ENCODE data around the gene EDIL3.
A peak's percentile ranks its signal among the peaks of the same experiment; 100 is the strongest.

Gene EDIL3

GRCh38 chr5:84285641-84286637 lies 98.7 kb downstream of the EDIL3 start:
- peaks cover 32% of the 10 kb centered on the region for H3K4me1 ChIP-seq (ENCODE audit: control insufficient read depth, insufficient read depth, low read length, unreplicated experiment)

GRCh38 chr5:84281383-84281782 lies 103.3 kb downstream of the EDIL3 start:
- Histone ChIP-seq H2AFZ (ENCODE audit: low read length, unreplicated experiment) (no peak overlapping the region), H3K79me2 (ENCODE audit: control insufficient read depth, insufficient read depth, low read length, unreplicated experiment) (no peaks in the 10 kb centered on the region), H3K4me3 (ENCODE audit: low read depth, low read length) (no peak overlapping the region), H3K4me1 (ENCODE audit: control insufficient read depth, insufficient read depth, low read length, unreplicated experiment) (no peaks in the 10 kb centered on the region), H3K36me3 (ENCODE audit: insufficient read depth, low read length) (no peaks in the 10 kb centered on the region), H3K27ac (ENCODE audit: low read depth, low read length) (no peak overlapping the region), H3K27me3 (ENCODE audit: insufficient read depth, low read length) (no peaks in the 10 kb centered on the region)

More at GRCh38 chr5:84285641-84286637, 98.7 kb downstream of the EDIL3 start:
- H3K27me3 ChIP-seq (ENCODE audit: insufficient read depth, low read length): no peaks in the 10 kb centered on the region
- H3K79me2 ChIP-seq (ENCODE audit: control insufficient read depth, insufficient read depth, low read length, unreplicated experiment): no peaks in the 10 kb centered on the region
- no peak overlapping the region for H2AFZ ChIP-seq (ENCODE audit: low read length, unreplicated experiment)
- no peaks in the 10 kb centered on the region for H3K36me3 ChIP-seq (ENCODE audit: insufficient read depth, low read length)
- no peak overlapping the region for H3K4me3 ChIP-seq (ENCODE audit: low read depth, low read length)
- no peak overlapping the region for H3K27ac ChIP-seq (ENCODE audit: low read depth, low read length)

GRCh38 chr5:84279234-84279633 lies 105.4 kb downstream of the EDIL3 start:
- no peak overlapping the region for H2AFZ ChIP-seq (ENCODE audit: low read length, unreplicated experiment)
- no peaks in the 10 kb centered on the region for H3K36me3 ChIP-seq (ENCODE audit: insufficient read depth, low read length)
- H3K27me3 ChIP-seq (ENCODE audit: insufficient read depth, low read length): no peaks in the 10 kb centered on the region
- H3K79me2 ChIP-seq (ENCODE audit: control insufficient read depth, insufficient read depth, low read length, unreplicated experiment): no peaks in the 10 kb centered on the region
- no peak overlapping the region for H3K4me3 ChIP-seq (ENCODE audit: low read depth, low read length)
- no peaks in the 10 kb centered on the region for H3K4me1 ChIP-seq (ENCODE audit: control insufficient read depth, insufficient read depth, low read length, unreplicated experiment)
- no peak overlapping the region for H3K27ac ChIP-seq (ENCODE audit: low read depth, low read length)

GRCh38 chr5:84275609-84276008 lies 109.1 kb downstream of the EDIL3 start:
- Histone ChIP-seq H2AFZ (ENCODE audit: low read length, unreplicated experiment) (no peak overlapping the region), H3K27me3 (ENCODE audit: insufficient read depth, low read length) (no peaks in the 10 kb centered on the region), H3K36me3 (ENCODE audit: insufficient read depth, low read length) (no peaks in the 10 kb centered on the region), H3K4me1 (ENCODE audit: control insufficient read depth, insufficient read depth, low read length, unreplicated experiment) (peaks cover 7% of the 10 kb centered on the region), H3K27ac (ENCODE audit: low read depth, low read length) (no peak overlapping the region), H3K4me3 (ENCODE audit: low read depth, low read length) (no peak overlapping the region), H3K79me2 (ENCODE audit: control insufficient read depth, insufficient read depth, low read length, unreplicated experiment) (no peaks in the 10 kb centered on the region)

- no peaks in the 10 kb centered on the region for H3K79me2 ChIP-seq (ENCODE audit: control insufficient read depth, insufficient read depth, low read length, unreplicated experiment)
- H3K27me3 ChIP-seq (ENCODE audit: insufficient read depth, low read length): no peaks in the 10 kb centered on the region
- H3K4me3 ChIP-seq (ENCODE audit: low read depth, low read length): no peak overlapping the region
- H2AFZ ChIP-seq (ENCODE audit: low read length, unreplicated experiment): no peak overlapping the region
- H3K36me3 ChIP-seq (ENCODE audit: insufficient read depth, low read length): no peaks in the 10 kb centered on the region
- H3K4me1 ChIP-seq (ENCODE audit: control insufficient read depth, insufficient read depth, low read length, unreplicated experiment): peaks cover 7% of the 10 kb centered on the region
- H3K27ac ChIP-seq (ENCODE audit: low read depth, low read length): no peak overlapping the region
These were observed 109.9 kb downstream of the EDIL3 start for GRCh38 chr5:84274585-84275468.

- Histone ChIP-seq H3K4me3 (ENCODE audit: low read depth, low read length) (no peak overlapping the region), H3K27ac (ENCODE audit: low read depth, low read length) (no peak overlapping the region), H3K79me2 (ENCODE audit: control insufficient read depth, insufficient read depth, low read length, unreplicated experiment) (no peaks in the 10 kb centered on the region), H3K4me1 (ENCODE audit: control insufficient read depth, insufficient read depth, low read length, unreplicated experiment) (peaks cover 7% of the 10 kb centered on the region), H3K27me3 (ENCODE audit: insufficient read depth, low read length) (no peaks in the 10 kb centered on the region), H3K36me3 (ENCODE audit: insufficient read depth, low read length) (no peaks in the 10 kb centered on the region), H2AFZ (ENCODE audit: low read length, unreplicated experiment) (peak overlapping the region; percentile 65)
These were observed 111.2 kb downstream of the EDIL3 start for GRCh38 chr5:84273517-84273883.

GRCh38 chr5:84272771-84273516 lies 111.7 kb downstream of the EDIL3 start:
- Histone ChIP-seq H3K27ac (ENCODE audit: low read depth, low read length) (no peak overlapping the region), H2AFZ (ENCODE audit: low read length, unreplicated experiment) (peak overlapping the region; percentile 65), H3K4me1 (ENCODE audit: control insufficient read depth, insufficient read depth, low read length, unreplicated experiment) (peaks cover 7% of the 10 kb centered on the region), H3K36me3 (ENCODE audit: insufficient read depth, low read length) (no peaks in the 10 kb centered on the region), H3K27me3 (ENCODE audit: insufficient read depth, low read length) (no peaks in the 10 kb centered on the region), H3K4me3 (ENCODE audit: low read depth, low read length) (no peak overlapping the region), H3K79me2 (ENCODE audit: control insufficient read depth, insufficient read depth, low read length, unreplicated experiment) (no peaks in the 10 kb centered on the region)

GRCh38 chr5:84265739-84266550 lies 118.7 kb downstream of the EDIL3 start:
- no peak overlapping the region for H3K4me3 ChIP-seq (ENCODE audit: low read depth, low read length)

GRCh38 chr5:84265130-84265529 lies 119.5 kb downstream of the EDIL3 start:
- Histone ChIP-seq H2AFZ (ENCODE audit: low read length, unreplicated experiment) (no peak overlapping the region), H3K79me2 (ENCODE audit: control insufficient read depth, insufficient read depth, low read length, unreplicated experiment) (no peaks in the 10 kb centered on the region), H3K27me3 (ENCODE audit: insufficient read depth, low read length) (no peaks in the 10 kb centered on the region), H3K36me3 (ENCODE audit: insufficient read depth, low read length) (no peaks in the 10 kb centered on the region), H3K4me1 (ENCODE audit: control insufficient read depth, insufficient read depth, low read length, unreplicated experiment) (no peaks in the 10 kb centered on the region), H3K4me3 (ENCODE audit: low read depth, low read length) (no peak overlapping the region), H3K27ac (ENCODE audit: low read depth, low read length) (no peak overlapping the region)

More at GRCh38 chr5:84265739-84266550, 118.7 kb downstream of the EDIL3 start:
- no peaks in the 10 kb centered on the region for H3K27me3 ChIP-seq (ENCODE audit: insufficient read depth, low read length)
- no peaks in the 10 kb centered on the region for H3K4me1 ChIP-seq (ENCODE audit: control insufficient read depth, insufficient read depth, low read length, unreplicated experiment)
- H3K27ac ChIP-seq (ENCODE audit: low read depth, low read length): no peak overlapping the region
- no peak overlapping the region for H2AFZ ChIP-seq (ENCODE audit: low read length, unreplicated experiment)
- no peaks in the 10 kb centered on the region for H3K79me2 ChIP-seq (ENCODE audit: control insufficient read depth, insufficient read depth, low read length, unreplicated experiment)
- H3K36me3 ChIP-seq (ENCODE audit: insufficient read depth, low read length): no peaks in the 10 kb centered on the region
